ENCODE data around the gene TMTC3.
"Not testable (repeated sequence)": the region's sequence is repeated elsewhere in the genome, so short reads cannot be mapped to it uniquely, and the experiment has no call there.

The TMTC3 gene

GRCh38 chr12:88133181-88133580 lies 8.9 kb upstream of the TMTC3 start:
- H3K4me3 ChIP-seq (ENCODE audit: low read length); H3K27me3 ChIP-seq (ENCODE audit: control insufficient read depth, insufficient read depth, low read length); H3K4me1 ChIP-seq (ENCODE audit: control insufficient read depth, insufficient read depth, low read length); DNase-seq (ENCODE audit: low read depth, low spot score); H3K27ac ChIP-seq (ENCODE audit: low read length); H3K36me3 ChIP-seq (ENCODE audit: control insufficient read depth, insufficient read depth, low read length); H3K9me3 ChIP-seq (ENCODE audit: control insufficient read depth, insufficient read depth, low read length): not testable (repeated sequence)
- no CpG with 5 or more reads among the region's 2 CpGs for WGBS (ENCODE audit: insufficient coverage, insufficient read length)

- no CpG with 5 or more reads among the region's 4 CpGs for WGBS (ENCODE audit: insufficient coverage, insufficient read length)
- H3K4me1 ChIP-seq (ENCODE audit: control insufficient read depth, insufficient read depth, low read length); H3K9me3 ChIP-seq (ENCODE audit: control insufficient read depth, insufficient read depth, low read length); DNase-seq (ENCODE audit: low read depth, low spot score); H3K4me3 ChIP-seq (ENCODE audit: low read length); H3K27ac ChIP-seq (ENCODE audit: low read length); H3K36me3 ChIP-seq (ENCODE audit: control insufficient read depth, insufficient read depth, low read length); H3K27me3 ChIP-seq (ENCODE audit: control insufficient read depth, insufficient read depth, low read length): not testable (repeated sequence)
Observed at GRCh38 chr12:88139711-88140110, 2.4 kb upstream of the TMTC3 start.

- Histone ChIP-seq H3K27me3 (ENCODE audit: control insufficient read depth, insufficient read depth, low read length) (no peaks in the 10 kb centered on the region), H3K9me3 (ENCODE audit: control insufficient read depth, insufficient read depth, low read length) (no peaks in the 10 kb centered on the region), H3K36me3 (ENCODE audit: control insufficient read depth, insufficient read depth, low read length) (no peaks in the 10 kb centered on the region), H3K4me1 (ENCODE audit: control insufficient read depth, insufficient read depth, low read length) (no peaks in the 10 kb centered on the region; the same call in 1 of the 2 replicates), H3K27ac (ENCODE audit: low read length) (no peak overlapping the region), H3K4me3 (ENCODE audit: low read length) (peak overlapping the region; percentile 56; the same call in 1 of the 2 replicates)
- DNase-seq (ENCODE audit: low read depth, low spot score), result no peak
- no CpG with 5 or more reads among the region's 13 CpGs for WGBS (ENCODE audit: insufficient coverage, insufficient read length)
Observed at GRCh38 chr12:88141425-88141773, 708 bp upstream of the TMTC3 start.

- no peak overlapping the region for H3K27ac ChIP-seq (ENCODE audit: low read length)
- no peak for DNase-seq (ENCODE audit: low read depth, low spot score)
- no CpG with 5 or more reads among the region's 18 CpGs for WGBS (ENCODE audit: insufficient coverage, insufficient read length)
- H3K9me3 ChIP-seq (ENCODE audit: control insufficient read depth, insufficient read depth, low read length), result no peaks in the 10 kb centered on the region
- H3K36me3 ChIP-seq (ENCODE audit: control insufficient read depth, insufficient read depth, low read length), result no peaks in the 10 kb centered on the region
- H3K4me3 ChIP-seq (ENCODE audit: low read length), result peak overlapping the region; percentile 74
- H3K27me3 ChIP-seq (ENCODE audit: control insufficient read depth, insufficient read depth, low read length), result no peaks in the 10 kb centered on the region
- H3K4me1 ChIP-seq (ENCODE audit: control insufficient read depth, insufficient read depth, low read length), result no peaks in the 10 kb centered on the region; the same call in 1 of the 2 replicates
Observed at GRCh38 chr12:88142610-88142991, 494 bp downstream of the TMTC3 start.

- H3K27me3 ChIP-seq (ENCODE audit: control insufficient read depth, insufficient read depth, low read length), result no peaks in the 10 kb centered on the region
- H3K27ac ChIP-seq (ENCODE audit: low read length), result no peak overlapping the region
- no CpG with 5 or more reads among the region's 5 CpGs for WGBS (ENCODE audit: insufficient coverage, insufficient read length)
- no peaks in the 10 kb centered on the region for H3K36me3 ChIP-seq (ENCODE audit: control insufficient read depth, insufficient read depth, low read length)
- no peak overlapping the region for H3K4me3 ChIP-seq (ENCODE audit: low read length)
- no peak for DNase-seq (ENCODE audit: low read depth, low spot score)
- no peaks in the 10 kb centered on the region; the same call in 1 of the 2 replicates for H3K4me1 ChIP-seq (ENCODE audit: control insufficient read depth, insufficient read depth, low read length)
- no peaks in the 10 kb centered on the region for H3K9me3 ChIP-seq (ENCODE audit: control insufficient read depth, insufficient read depth, low read length)
Observed at GRCh38 chr12:88144037-88144436, 1.9 kb downstream of the TMTC3 start.

- DNase-seq (ENCODE audit: low read depth, low spot score), result no peak
- no peak overlapping the region for H3K4me3 ChIP-seq (ENCODE audit: low read length)
- no peak overlapping the region for H3K27ac ChIP-seq (ENCODE audit: low read length)
- H3K4me1 ChIP-seq (ENCODE audit: control insufficient read depth, insufficient read depth, low read length), result no peaks in the 10 kb centered on the region; the same call in 1 of the 2 replicates
- no peaks in the 10 kb centered on the region for H3K9me3 ChIP-seq (ENCODE audit: control insufficient read depth, insufficient read depth, low read length)
- H3K27me3 ChIP-seq (ENCODE audit: control insufficient read depth, insufficient read depth, low read length), result no peaks in the 10 kb centered on the region
- no peaks in the 10 kb centered on the region for H3K36me3 ChIP-seq (ENCODE audit: control insufficient read depth, insufficient read depth, low read length)
- no CpG with 5 or more reads among the region's 3 CpGs for WGBS (ENCODE audit: insufficient coverage, insufficient read length)
Observed at GRCh38 chr12:88144546-88145468, 2.7 kb downstream of the TMTC3 start.

- Histone ChIP-seq H3K4me3 (ENCODE audit: low read length) (no peak overlapping the region), H3K4me1 (ENCODE audit: control insufficient read depth, insufficient read depth, low read length) (no peaks in the 10 kb centered on the region; the same call in 1 of the 2 replicates), H3K36me3 (ENCODE audit: control insufficient read depth, insufficient read depth, low read length) (no peaks in the 10 kb centered on the region), H3K27ac (ENCODE audit: low read length) (no peak overlapping the region), H3K9me3 (ENCODE audit: control insufficient read depth, insufficient read depth, low read length) (no peaks in the 10 kb centered on the region), H3K27me3 (ENCODE audit: control insufficient read depth, insufficient read depth, low read length) (no peaks in the 10 kb centered on the region)
- no CpG with 5 or more reads among the region's 5 CpGs for WGBS (ENCODE audit: insufficient coverage, insufficient read length)
- DNase-seq (ENCODE audit: low read depth, low spot score), result no peak
Observed at GRCh38 chr12:88145567-88146505, 3.7 kb downstream of the TMTC3 start.

GRCh38 chr12:88150063-88150462 lies 8.0 kb downstream of the TMTC3 start:
- no CpG with 5 or more reads among the region's 2 CpGs for WGBS (ENCODE audit: insufficient coverage, insufficient read length)
- no peak for DNase-seq (ENCODE audit: low read depth, low spot score)
- Histone ChIP-seq H3K9me3 (ENCODE audit: control insufficient read depth, insufficient read depth, low read length) (no peaks in the 10 kb centered on the region), H3K4me1 (ENCODE audit: control insufficient read depth, insufficient read depth, low read length) (no peaks in the 10 kb centered on the region), H3K27ac (ENCODE audit: low read length) (no peak overlapping the region), H3K36me3 (ENCODE audit: control insufficient read depth, insufficient read depth, low read length) (no peaks in the 10 kb centered on the region; the same call in 1 of the 2 replicates), H3K4me3 (ENCODE audit: low read length) (no peak overlapping the region), H3K27me3 (ENCODE audit: control insufficient read depth, insufficient read depth, low read length) (no peaks in the 10 kb centered on the region)

- no peaks in the 10 kb centered on the region for H3K27me3 ChIP-seq (ENCODE audit: control insufficient read depth, insufficient read depth, low read length)
- no peak overlapping the region for H3K4me3 ChIP-seq (ENCODE audit: low read length)
- no peaks in the 10 kb centered on the region for H3K4me1 ChIP-seq (ENCODE audit: control insufficient read depth, insufficient read depth, low read length)
- no CpG with 5 or more reads among the region's 3 CpGs for WGBS (ENCODE audit: insufficient coverage, insufficient read length)
- H3K9me3 ChIP-seq (ENCODE audit: control insufficient read depth, insufficient read depth, low read length), result no peaks in the 10 kb centered on the region
- no peak overlapping the region for H3K27ac ChIP-seq (ENCODE audit: low read length)
- no peak for DNase-seq (ENCODE audit: low read depth, low spot score)
- H3K36me3 ChIP-seq (ENCODE audit: control insufficient read depth, insufficient read depth, low read length), result no peaks in the 10 kb centered on the region; the same call in 1 of the 2 replicates
Observed at GRCh38 chr12:88153959-88154358, 11.9 kb downstream of the TMTC3 start.

GRCh38 chr12:88156075-88156654 lies 14.1 kb downstream of the TMTC3 start:
- no peaks in the 10 kb centered on the region for H3K27me3 ChIP-seq (ENCODE audit: control insufficient read depth, insufficient read depth, low read length)
- H3K4me3 ChIP-seq (ENCODE audit: low read length), result no peak overlapping the region
- no peaks in the 10 kb centered on the region; the same call in 1 of the 2 replicates for H3K36me3 ChIP-seq (ENCODE audit: control insufficient read depth, insufficient read depth, low read length)
- no peak for DNase-seq (ENCODE audit: low read depth, low spot score)
- H3K9me3 ChIP-seq (ENCODE audit: control insufficient read depth, insufficient read depth, low read length), result no peaks in the 10 kb centered on the region
- no peak overlapping the region for H3K27ac ChIP-seq (ENCODE audit: low read length)
- WGBS (ENCODE audit: insufficient coverage, insufficient read length), result no CpG with 5 or more reads among the region's 1 CpG
- H3K4me1 ChIP-seq (ENCODE audit: control insufficient read depth, insufficient read depth, low read length), result no peaks in the 10 kb centered on the region

All from iPS DF 6.9 (cell line).